Measurements from ENCODE around the gene LAMB1.

Gene LAMB1

GRCh38 chr7:108026116-108026515, 23.2 kb upstream of the LAMB1 start:
- ChIA-PET POLR2A (ENCODE audit: low non-redundant PET) (no interaction called here), CTCF (no interaction called here)
- no peak overlapping the region for H3K27ac ChIP-seq
- no peak for TF ChIP-seq CTCF (conservative IDR thresholded peaks at IDR 0.05; ENCODE audit: low read depth)
- no peak for DNase-seq (ENCODE audit: low spot score)

GRCh38 chr7:108024538-108024937, 21.6 kb upstream of the LAMB1 start:
- POLR2A ChIA-PET (ENCODE audit: low non-redundant PET), result no interaction called here
- H3K27ac ChIP-seq, result no peak overlapping the region
- TF ChIP-seq CTCF (conservative IDR thresholded peaks at IDR 0.05; ENCODE audit: low read depth), result no peak
- DNase-seq (ENCODE audit: low spot score), result no peak
- CTCF ChIA-PET, result no interaction called here

- no peak for DNase-seq (ENCODE audit: low spot score)
- TF ChIP-seq CTCF (conservative IDR thresholded peaks at IDR 0.05; ENCODE audit: low read depth), result no peak
- ChIA-PET POLR2A (ENCODE audit: low non-redundant PET) (no interaction called here), CTCF (no interaction called here)
- H3K27ac ChIP-seq, result no peak overlapping the region
Measured at GRCh38 chr7:108020585-108020984, 17.6 kb upstream of the LAMB1 start.

- no peak overlapping the region for H3K27ac ChIP-seq
- TF ChIP-seq CTCF (conservative IDR thresholded peaks at IDR 0.05; ENCODE audit: low read depth), result no peak
- no peak for DNase-seq (ENCODE audit: low spot score)
- CTCF ChIA-PET, result interaction anchor here (0.9 kb wide), 1 partner anchor 9 kb away, joined by 5 read pairs; no protein-coding TSS in a partner anchor
- POLR2A ChIA-PET (ENCODE audit: low non-redundant PET), result no interaction called here
Measured at GRCh38 chr7:108018668-108019067, 15.7 kb upstream of the LAMB1 start.

GRCh38 chr7:108017776-108018151, 14.8 kb upstream of the LAMB1 start:
- no peak overlapping the region for H3K27ac ChIP-seq
- POLR2A ChIA-PET (ENCODE audit: low non-redundant PET), result no interaction called here
- CTCF ChIA-PET, result no interaction called here
- no peak for DNase-seq (ENCODE audit: low spot score)
- TF ChIP-seq CTCF (conservative IDR thresholded peaks at IDR 0.05; ENCODE audit: low read depth), result no peak

- H3K27ac ChIP-seq, result no peak overlapping the region
- peak; percentile 78 for TF ChIP-seq CTCF (conservative IDR thresholded peaks at IDR 0.05; ENCODE audit: low read depth)
- ChIA-PET POLR2A (ENCODE audit: low non-redundant PET) (interaction anchor here (0.6 kb wide), 1 partner anchor 141 kb away, joined by 3 read pairs; no protein-coding TSS in a partner anchor), CTCF (interaction anchor here (0.5 to 1.4 kb wide), 12 partner anchors 11 to 124 kb away, joined by 3 to 8 read pairs (median 3); partner anchors contain the start of gene LAMB1)
- peak; percentile 55 for DNase-seq (ENCODE audit: low spot score)
Measured at GRCh38 chr7:108016841-108017775, 14.1 kb upstream of the LAMB1 start.

Measured in RWPE1 (cell line).